Activated CD8-positive, alpha-beta memory T cell treated with anti-CD3 and anti-CD28 coated beads for 48 hours (primary cell): ENCODE measurements around the gene PATZ1.
"Not testable (repeated sequence)": the region's sequence is repeated elsewhere in the genome, so short reads cannot be mapped to it uniquely, and the experiment has no call there.

Experiments used
- DNase-seq, 3 experiments: peaks; one replicate each; pipeline ENCODE4 v3.0.0-alpha.2; 2020; ENCODE audit warnings: low read depth in 2 of 3, low spot score in 2 of 3

Gene PATZ1

GRCh38 chr22:31314220-31314619, 31.9 kb downstream of the PATZ1 start:
- DNase-seq, result not testable (repeated sequence)

GRCh38 chr22:31313366-31314147, 32.6 kb downstream of the PATZ1 start:
- DNase-seq, result no peak

- DNase-seq, result no peak
Measured at GRCh38 chr22:31308181-31308580, 38.0 kb downstream of the PATZ1 start.

- DNase-seq, result no peak
Measured at GRCh38 chr22:31305194-31305593, 41.0 kb downstream of the PATZ1 start.

GRCh38 chr22:31302537-31302936, 43.6 kb downstream of the PATZ1 start:
- DNase-seq, result no peak

- no peak for DNase-seq
Measured at GRCh38 chr22:31302006-31302405, 44.1 kb downstream of the PATZ1 start.

DNA sequence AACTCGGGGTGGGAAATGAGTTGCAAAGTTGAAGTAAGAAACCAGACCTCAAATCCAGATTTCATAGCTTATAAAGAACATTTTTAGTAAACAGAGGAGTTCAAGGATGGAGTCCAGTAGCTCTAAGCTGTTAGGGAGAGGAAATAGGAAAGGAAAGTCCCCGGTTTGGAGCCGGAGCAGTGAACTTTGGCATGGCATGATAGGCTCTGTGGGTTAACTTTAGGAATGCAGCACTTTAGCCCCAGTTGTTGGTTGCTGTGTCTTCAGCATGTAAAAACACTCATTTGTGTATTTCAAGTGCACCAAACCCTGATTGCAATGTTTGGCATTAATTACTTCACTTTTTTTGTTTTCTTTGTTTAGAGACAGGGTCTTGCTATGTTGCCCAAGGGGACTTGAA, 45.2 kb downstream of the PATZ1 start:
- DNase-seq, result no peak

DNA sequence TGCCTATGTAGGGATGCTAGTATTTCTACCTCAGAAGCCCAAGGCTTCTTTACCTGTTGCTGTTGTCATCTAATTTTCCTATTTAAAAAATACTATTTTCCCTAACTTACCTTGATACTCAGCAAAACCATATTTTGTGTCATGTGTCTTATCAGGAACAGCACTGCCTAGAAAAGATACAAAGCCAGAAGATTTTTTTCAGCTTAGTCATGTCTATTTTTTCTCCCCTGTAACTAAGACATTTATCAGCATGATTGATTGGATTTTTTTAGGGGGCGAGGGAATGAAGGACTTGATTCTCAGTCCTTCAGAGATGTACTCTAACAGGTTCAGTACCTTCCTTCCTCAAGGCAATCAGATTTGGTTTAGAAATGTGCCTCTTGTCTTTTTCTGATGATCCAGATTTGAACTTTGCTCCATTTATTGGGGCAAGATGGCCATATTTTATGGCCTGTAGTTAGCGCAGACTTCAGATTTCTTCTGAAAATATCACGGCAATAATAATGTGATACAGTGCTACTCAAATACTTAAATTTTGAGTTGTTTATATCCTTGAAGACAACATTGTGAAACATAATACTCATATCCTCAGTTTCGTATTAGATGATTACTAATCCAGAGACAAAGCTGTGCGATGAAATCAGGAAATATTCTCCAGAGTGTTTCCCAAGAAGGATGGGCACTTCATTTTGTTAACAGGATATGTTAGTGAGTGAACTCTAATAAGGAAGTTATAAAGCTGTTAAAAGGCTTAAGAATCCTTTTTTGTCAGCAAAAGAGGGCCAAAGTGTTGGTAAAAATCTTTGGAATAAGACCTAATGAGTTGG, 50.1 kb downstream of the PATZ1 start:
- DNase-seq, result no peak

GRCh38 chr22:31295360-31295759, 50.8 kb downstream of the PATZ1 start:
- no peak for DNase-seq

DNA sequence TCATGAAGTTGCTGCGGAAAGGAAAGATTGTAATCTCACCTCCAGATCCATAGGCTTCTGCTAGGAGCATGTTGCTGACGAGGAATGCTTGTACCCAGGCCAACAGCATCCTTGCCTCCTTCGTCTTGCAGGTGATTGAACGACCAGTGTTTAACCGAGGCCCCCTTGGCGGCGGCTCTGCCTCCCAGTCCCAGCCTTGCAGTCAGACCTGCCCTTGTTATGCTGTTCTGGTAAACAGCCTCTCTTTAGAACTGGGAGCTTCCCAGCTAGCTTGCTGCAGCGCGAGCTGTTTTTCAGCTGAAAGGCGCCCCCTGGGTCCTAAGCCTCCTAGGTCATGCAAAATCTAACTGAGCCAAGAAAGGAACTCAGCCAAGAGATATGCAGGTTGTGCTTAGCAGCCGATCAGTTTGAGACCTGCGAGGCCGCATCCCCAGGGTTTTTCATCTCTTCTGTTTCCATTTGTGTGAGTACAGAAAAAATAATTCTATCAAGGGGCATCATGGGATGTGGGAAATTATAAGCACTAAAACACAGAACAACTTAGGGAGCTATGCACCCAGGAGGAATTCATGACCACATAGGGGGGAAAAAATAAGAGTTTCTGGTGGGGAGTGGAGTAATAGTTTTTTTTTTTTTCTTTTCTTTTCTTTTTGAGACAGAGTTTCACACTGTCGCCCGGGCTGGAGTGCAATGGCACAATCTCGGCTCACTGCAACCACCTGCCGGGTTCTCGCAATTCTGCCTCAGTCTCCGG, 53.7 kb downstream of the PATZ1 start, which contains the start of gene PIK3IP1:
TSS of gene PIK3IP1 (minus strand) at position 253 of the 754 bp plus-strand sequence. CDS start at position 109, 144 bp downstream.
- peak in 2 of 3 experiments; percentile 54 to 63 for DNase-seq

DNA sequence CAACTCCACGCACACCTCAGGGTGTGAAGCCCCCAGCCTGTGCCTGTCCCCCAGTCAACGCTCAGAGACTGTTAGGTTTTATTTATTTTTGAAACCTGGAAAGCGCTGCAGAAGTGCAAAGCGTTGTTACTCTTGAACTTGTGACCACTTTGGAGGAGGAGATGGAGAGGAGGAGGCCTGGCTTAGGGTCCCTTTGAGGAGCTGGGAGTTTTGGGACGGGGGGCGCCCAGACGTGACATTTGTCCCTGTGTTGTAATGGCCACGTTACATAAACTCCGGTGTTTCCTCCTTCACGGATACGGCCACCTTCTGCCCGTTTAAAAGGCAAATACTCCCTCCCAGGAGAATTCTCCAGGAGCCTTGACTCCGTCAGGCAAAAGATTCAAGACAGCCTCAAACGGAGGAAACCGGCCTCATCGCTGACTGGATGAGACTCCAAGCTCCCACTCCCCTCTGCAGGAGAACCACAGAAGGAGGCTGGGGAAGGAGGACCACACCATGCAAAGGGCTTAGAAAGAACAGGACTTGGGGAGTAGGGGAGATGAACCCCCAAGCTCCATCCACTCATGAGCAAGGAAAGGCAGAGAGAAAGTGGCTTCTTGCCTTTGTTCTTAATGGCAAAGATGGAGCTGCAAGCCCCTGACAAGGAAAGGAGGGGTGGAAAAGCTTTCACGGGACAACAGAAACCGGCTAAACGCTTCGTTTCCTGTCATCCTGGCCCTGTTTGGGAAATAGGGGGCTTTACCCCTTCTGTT, 54.5 kb downstream of the PATZ1 start:
- no peak for DNase-seq

GRCh38 chr22:31290494-31291471, 55.4 kb downstream of the PATZ1 start:
- DNase-seq, result peak; percentile 70 to 91 (median 76)

DNA sequence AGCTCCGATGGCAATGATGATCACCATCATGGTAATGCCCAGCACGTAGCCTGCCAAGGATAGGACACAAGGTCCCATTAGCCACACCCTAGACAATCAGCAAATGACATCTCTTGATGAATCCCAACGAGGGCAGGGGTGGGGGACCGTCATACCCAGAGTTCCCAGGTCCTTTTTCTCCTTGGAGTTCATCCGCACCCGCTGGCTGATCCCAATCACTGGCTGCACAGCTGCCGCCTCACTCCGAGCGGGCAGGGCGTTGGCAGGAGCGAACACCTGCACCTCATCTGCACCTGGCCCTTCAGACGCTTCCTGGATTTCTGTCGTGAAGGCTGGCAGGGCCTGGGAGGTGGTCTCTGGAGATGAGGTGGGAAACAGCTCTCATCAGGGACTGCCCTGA, 56.8 kb downstream of the PATZ1 start:
- DNase-seq, result no peak

GRCh38 chr22:31288496-31289240, 57.5 kb downstream of the PATZ1 start:
- no peak for DNase-seq

GRCh38 chr22:31287818-31288495, 58.2 kb downstream of the PATZ1 start:
- DNase-seq, result no peak

DNA sequence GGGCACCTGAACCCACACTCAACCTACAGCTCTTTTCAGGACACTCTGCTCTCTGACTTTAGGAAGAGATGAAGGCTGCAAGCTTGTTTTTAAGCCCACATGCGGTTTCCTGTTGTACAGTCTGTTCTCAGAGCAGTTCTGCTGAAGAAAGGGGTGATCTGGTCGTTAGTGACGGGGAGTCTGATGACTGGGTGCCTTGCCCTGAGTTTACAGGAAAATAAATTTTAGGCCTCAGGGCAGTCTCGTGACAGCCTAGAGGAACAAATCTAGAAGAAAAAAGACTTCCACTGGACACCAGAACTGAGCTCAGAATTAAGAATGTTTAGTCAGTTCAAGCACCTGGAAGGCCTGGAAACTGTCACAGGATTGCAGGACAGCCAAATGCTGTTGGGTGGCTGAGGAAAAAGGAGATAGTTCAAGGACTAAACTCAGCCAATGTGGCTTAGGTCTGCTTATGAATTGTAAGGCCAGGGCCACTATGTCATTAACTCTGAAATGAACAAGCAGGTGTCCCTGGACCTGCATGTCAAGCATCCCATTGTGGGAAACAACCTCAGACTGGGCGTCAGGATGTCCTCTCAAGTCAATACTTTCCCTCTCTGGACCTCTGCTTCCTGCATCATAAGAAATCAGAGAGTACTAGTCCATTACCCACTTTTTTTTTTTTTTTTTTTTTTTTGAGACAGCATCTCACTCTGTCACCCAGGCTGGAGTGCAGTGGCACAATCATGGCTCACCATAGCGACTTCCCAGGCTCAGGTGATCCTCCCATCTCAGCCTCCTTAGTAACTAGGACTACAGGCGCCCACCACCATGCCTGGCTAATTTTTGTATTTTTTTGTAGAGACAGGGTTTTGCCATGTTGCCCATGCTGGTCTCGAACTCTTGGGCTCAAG, 59.5 kb downstream of the PATZ1 start:
- DNase-seq, result no peak
